Measurements from ENCODE around the gene EXOSC1. TPM values are rescaled to one million over a fixed set of nuclear protein-coding genes. Genes with fewer than 3 reads are reported as not detected.

Gene EXOSC1
- total and polyA plus RNA-seq, 2 of the 13 experiments (the other 11 are each of a cell fraction or from before 2014, with no cell fraction given) = 36.3 to 39.9 TPM

DNA sequence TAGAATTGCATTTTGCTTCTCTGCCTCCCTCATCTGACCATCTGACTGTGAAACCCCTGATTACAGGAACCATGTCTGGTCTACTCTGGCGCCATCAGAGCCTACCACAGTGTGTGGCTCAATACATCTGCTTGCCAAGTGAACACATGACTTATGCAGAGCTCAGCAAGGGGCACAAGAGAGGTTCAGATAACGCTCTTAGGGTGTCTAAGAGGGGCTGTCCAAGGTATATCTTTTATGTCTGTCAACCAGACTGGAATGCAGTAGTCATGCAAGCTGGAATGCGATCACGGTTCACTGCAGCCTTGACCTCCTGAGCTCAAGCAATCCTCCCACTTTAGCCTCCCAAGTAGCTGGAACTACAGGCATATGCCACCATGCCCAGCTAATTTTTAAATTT lies 34.4 kb downstream of the EXOSC1 start (continued):
- TF ChIP-seq ZNF629 (CRISPR knock-in tag; conservative IDR thresholded peaks at IDR 0.05) (peak; percentile 39; the same call in 1 of the 2 replicates), ZNF878 (CRISPR knock-in tag; IDR thresholded peaks at IDR 0.05) (no peak), ZMYM2 (CRISPR knock-in tag; IDR thresholded peaks at IDR 0.05) (0 out of 2 replicates have a peak, but pooled peaks have one; percentile 23), ZNF614 (CRISPR knock-in tag; IDR thresholded peaks at IDR 0.05; ENCODE audit: borderline replicate concordance) (peak; percentile 60; the same call in 1 of the 2 replicates), POGZ (CRISPR knock-in tag; IDR thresholded peaks at IDR 0.05) (0 out of 2 replicates have a peak, but pooled peaks have one; percentile 29), SATB2 (CRISPR knock-in tag; IDR thresholded peaks at IDR 0.05) (no peak), NCOA2 (CRISPR knock-in tag; IDR thresholded peaks at IDR 0.05) (peak; percentile 65), ZNF441 (CRISPR knock-in tag; IDR thresholded peaks at IDR 0.05; ENCODE audit: borderline replicate concordance) (0 out of 2 replicates have a peak, but pooled peaks have one; percentile 25), RXRA (CRISPR knock-in tag; IDR thresholded peaks at IDR 0.05) (peak; percentile 67; the same call in 1 of the 2 replicates), NAIF1 (CRISPR knock-in tag; IDR thresholded peaks at IDR 0.05; ENCODE audit: borderline replicate concordance) (no peak), RXRB (CRISPR knock-in tag; IDR thresholded peaks at IDR 0.05; ENCODE audit: borderline replicate concordance) (peak; percentile 43; the same call in 1 of the 2 replicates), FOSL2 (CRISPR knock-in tag; IDR thresholded peaks at IDR 0.05) (peak; percentile 65), HHEX (CRISPR knock-in tag; IDR thresholded peaks at IDR 0.05) (no peak), ZNF460 (CRISPR knock-in tag; IDR thresholded peaks at IDR 0.05; ENCODE audit: borderline replicate concordance) (peak; percentile 68; the same call in 1 of the 2 replicates), PPARG (CRISPR knock-in tag; conservative IDR thresholded peaks at IDR 0.05) (0 out of 2 replicates have a peak, but pooled peaks have one; percentile 19), NR2F1 (CRISPR knock-in tag; IDR thresholded peaks at IDR 0.05) (peak; percentile 42 to 85; a peak in 3 of 4 replicates), EP300 (IDR thresholded peaks at IDR 0.05; ENCODE audit: low read depth in 2 of 2, low read length in 2 of 2) (peak in 1 of 2 experiments; percentile 33; a peak in 1 of 4 replicates), EP300 (CRISPR knock-in tag; IDR thresholded peaks at IDR 0.05; ENCODE audit: borderline replicate concordance) (no peak), TEAD3 (CRISPR knock-in tag; optimal IDR thresholded peaks at IDR 0.05; ENCODE audit: borderline replicate concordance) (peak; percentile 98)
- TF ChIP-seq, protein P1, sequence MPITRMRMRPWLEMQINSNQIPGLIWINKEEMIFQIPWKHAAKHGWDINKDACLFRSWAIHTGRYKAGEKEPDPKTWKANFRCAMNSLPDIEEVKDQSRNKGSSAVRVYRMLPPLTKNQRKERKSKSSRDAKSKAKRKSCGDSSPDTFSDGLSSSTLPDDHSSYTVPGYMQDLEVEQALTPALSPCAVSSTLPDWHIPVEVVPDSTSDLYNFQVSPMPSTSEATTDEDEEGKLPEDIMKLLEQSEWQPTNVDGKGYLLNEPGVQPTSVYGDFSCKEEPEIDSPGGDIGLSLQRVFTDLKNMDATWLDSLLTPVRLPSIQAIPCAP (CRISPR knock-in tag; IDR thresholded peaks at IDR 0.05; ENCODE audit: low read depth) = no peak
- TF ChIP-seq, protein P2, sequence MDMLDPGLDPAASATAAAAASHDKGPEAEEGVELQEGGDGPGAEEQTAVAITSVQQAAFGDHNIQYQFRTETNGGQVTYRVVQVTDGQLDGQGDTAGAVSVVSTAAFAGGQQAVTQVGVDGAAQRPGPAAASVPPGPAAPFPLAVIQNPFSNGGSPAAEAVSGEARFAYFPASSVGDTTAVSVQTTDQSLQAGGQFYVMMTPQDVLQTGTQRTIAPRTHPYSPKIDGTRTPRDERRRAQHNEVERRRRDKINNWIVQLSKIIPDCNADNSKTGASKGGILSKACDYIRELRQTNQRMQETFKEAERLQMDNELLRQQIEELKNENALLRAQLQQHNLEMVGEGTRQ (IDR thresholded peaks at IDR 0.05; ENCODE audit: low read depth, low read length) = no peak
- TF ChIP-seq, protein P2 (CRISPR knock-in tag; IDR thresholded peaks at IDR 0.05; ENCODE audit: borderline replicate concordance) = no peak
- TF ChIP-seq, protein P3, sequence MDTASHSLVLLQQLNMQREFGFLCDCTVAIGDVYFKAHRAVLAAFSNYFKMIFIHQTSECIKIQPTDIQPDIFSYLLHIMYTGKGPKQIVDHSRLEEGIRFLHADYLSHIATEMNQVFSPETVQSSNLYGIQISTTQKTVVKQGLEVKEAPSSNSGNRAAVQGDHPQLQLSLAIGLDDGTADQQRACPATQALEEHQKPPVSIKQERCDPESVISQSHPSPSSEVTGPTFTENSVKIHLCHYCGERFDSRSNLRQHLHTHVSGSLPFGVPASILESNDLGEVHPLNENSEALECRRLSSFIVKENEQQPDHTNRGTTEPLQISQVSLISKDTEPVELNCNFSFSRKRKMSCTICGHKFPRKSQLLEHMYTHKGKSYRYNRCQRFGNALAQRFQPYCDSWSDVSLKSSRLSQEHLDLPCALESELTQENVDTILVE (CRISPR knock-in tag; IDR thresholded peaks at IDR 0.05) = no peak
- TF ChIP-seq, protein P4, sequence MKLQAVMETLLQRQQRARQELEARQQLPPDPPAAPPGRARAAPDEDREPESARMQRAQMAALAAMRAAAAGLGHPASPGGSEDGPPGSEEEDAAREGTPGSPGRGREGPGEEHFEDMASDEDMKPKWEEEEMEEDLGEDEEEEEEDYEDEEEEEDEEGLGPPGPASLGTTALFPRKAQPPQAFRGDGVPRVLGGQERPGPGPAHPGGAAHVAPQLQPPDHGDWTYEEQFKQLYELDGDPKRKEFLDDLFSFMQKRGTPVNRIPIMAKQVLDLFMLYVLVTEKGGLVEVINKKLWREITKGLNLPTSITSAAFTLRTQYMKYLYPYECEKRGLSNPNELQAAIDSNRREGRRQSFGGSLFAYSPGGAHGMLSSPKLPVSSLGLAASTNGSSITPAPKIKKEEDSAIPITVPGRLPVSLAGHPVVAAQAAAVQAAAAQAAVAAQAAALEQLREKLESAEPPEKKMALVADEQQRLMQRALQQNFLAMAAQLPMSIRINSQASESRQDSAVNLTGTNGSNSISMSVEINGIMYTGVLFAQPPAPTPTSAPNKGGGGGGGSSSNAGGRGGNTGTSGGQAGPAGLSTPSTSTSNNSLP (IDR thresholded peaks at IDR 0.05; ENCODE audit: low read depth, low read length) = 0 out of 2 replicates have a peak, but pooled peaks have one; percentile 13
- TF ChIP-seq, protein P5, sequence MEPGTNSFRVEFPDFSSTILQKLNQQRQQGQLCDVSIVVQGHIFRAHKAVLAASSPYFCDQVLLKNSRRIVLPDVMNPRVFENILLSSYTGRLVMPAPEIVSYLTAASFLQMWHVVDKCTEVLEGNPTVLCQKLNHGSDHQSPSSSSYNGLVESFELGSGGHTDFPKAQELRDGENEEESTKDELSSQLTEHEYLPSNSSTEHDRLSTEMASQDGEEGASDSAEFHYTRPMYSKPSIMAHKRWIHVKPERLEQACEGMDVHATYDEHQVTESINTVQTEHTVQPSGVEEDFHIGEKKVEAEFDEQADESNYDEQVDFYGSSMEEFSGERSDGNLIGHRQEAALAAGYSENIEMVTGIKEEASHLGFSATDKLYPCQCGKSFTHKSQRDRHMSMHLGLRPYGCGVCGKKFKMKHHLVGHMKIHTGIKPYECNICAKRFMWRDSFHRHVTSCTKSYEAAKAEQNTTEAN (CRISPR knock-in tag; conservative IDR thresholded peaks at IDR 0.05) = no peak

Data from HepG2 (cell line).